HCT116 (cell line): ENCODE data around the gene CCK. TPM values are rescaled to one million over a fixed set of nuclear protein-coding genes. Genes with fewer than 3 reads are reported as not detected.

Source experiments
- ATAC-seq: fragments of 200-7000 bp; cut with Tn5 transposase; 2 replicates; pipeline ENCODE4 v1.9.1; 2020; ENCODE audit warnings: mild to moderate bottlenecking, moderate library complexity
- BruUV-seq: library from RNA; stranded (reverse); fragments of 400-500 nt; replicated peaks from 2 replicates; lab custom pipeline; 2021; lab: Mats Ljungman, UMichigan
- CTCF ChIA-PET: fragments of 300-600 bp; sonication (Branson Sonifier 250); formaldehyde crosslinking; loops from one replicate; lab custom pipeline; 2021; ENCODE audit warnings: antibody characterized with exemption; lab: Charles Lee
- POLR2A ChIA-PET: fragments of 300-600, 350-600 bp; sonication (Branson Sonifier 250); formaldehyde crosslinking; loops from one replicate; lab custom pipeline; 2021; ENCODE audit warnings: antibody characterized with exemption; lab: Charles Lee
- RAD21 ChIA-PET, 2 experiments: fragments of 300-600 bp; sonication (Branson Sonifier 250); formaldehyde crosslinking; loops; one replicate each; lab custom pipeline; 2023; ENCODE audit warnings: low total read pairs in 2 of 2; ENCODE audit not compliant: uncharacterized antibody in 2 of 2, unreplicated experiment in 2 of 2, low non-redundant PET in 1 of 2; lab: Charles Lee
- DNase-seq: peaks from one replicate; pipeline ENCODE4 v3.0.0-alpha.2; 2010; ENCODE audit warnings: low read depth, low spot score
- H2AFZ ChIP-seq: fragments of 200-600 bp; shearing (Covaris generic), sonication (generic); 2 replicates; pipeline ENCODE4 v1.6.1; 2017; ENCODE audit warnings: low read depth, mixed run types, mixed read lengths, antibody characterized with exemption, low read length; ENCODE audit not compliant: poor library complexity, severe bottlenecking
- H3K27ac ChIP-seq: 2 replicates; pipeline ENCODE4 v1.5.1; 2012; ENCODE audit warnings: low read depth, low read length
- H3K27me3 ChIP-seq: fragments of 200-600 bp; sonication (generic); 2 replicates; pipeline ENCODE4 v1.6.1; 2016; ENCODE audit warnings: mixed run types, low read length, mixed read lengths; ENCODE audit not compliant: insufficient read depth
- H3K36me3 ChIP-seq, 2 experiments: fragments of 200-500 bp in 1 of 2; fragments of 200-600 bp in 1 of 2; sonication (Bioruptor generic) in 1 of 2; sonication (generic) in 1 of 2; 2 replicates each; pipeline versions ENCODE4 v1.5.1 to v1.6.1; 2014 to 2016; ENCODE audit warnings: low read length in 2 of 2, inconsistent platforms in 1 of 2, mixed read lengths in 1 of 2, mixed run types in 1 of 2; ENCODE audit not compliant: insufficient read depth in 2 of 2, control insufficient read depth in 1 of 2
- H3K4me1 ChIP-seq, 2 experiments: fragments of 200-600 bp in 1 of 2; sonication (generic) in 1 of 2; 2 replicates each; pipeline versions ENCODE4 v1.5.1 to v1.6.1; 2012 to 2017; ENCODE audit warnings: low read length in 2 of 2, inconsistent platforms in 1 of 2, mild to moderate bottlenecking in 1 of 2, mixed read lengths in 1 of 2, mixed run types in 1 of 2, moderate library complexity in 1 of 2; ENCODE audit not compliant: insufficient read depth in 2 of 2, control insufficient read depth in 1 of 2
- H3K4me2 ChIP-seq: fragments of 200-600 bp; sonication (generic); 2 replicates; pipeline ENCODE4 v1.6.1; 2017; ENCODE audit warnings: mixed run types, low read length, mixed read lengths
- H3K4me3 ChIP-seq, 2 experiments: fragments of 200-600 bp in 1 of 2; sonication (generic) in 1 of 2; replicated peaks in 1 of 2; 2 replicates each; pipeline ENCODE4 v1.5.1; 2011 to 2016; ENCODE audit warnings: low read length in 2 of 2, control low read depth in 1 of 2, low read depth in 1 of 2, mild to moderate bottlenecking in 1 of 2, mixed read lengths in 1 of 2, mixed run types in 1 of 2
- H3K79me2 ChIP-seq: fragments of 200-600 bp; sonication (generic); 2 replicates; pipeline ENCODE4 v1.6.1; 2017; ENCODE audit warnings: mild to moderate bottlenecking, mixed run types, low read length, moderate library complexity, mixed read lengths; ENCODE audit not compliant: insufficient read depth
- H3K9ac ChIP-seq: fragments of 200-600 bp; sonication (generic); 2 replicates; pipeline ENCODE4 v1.6.1; 2016; ENCODE audit warnings: low read length, mixed read lengths
- H3K9me2 ChIP-seq: fragments of 200-600 bp; sonication (generic), shearing (Covaris generic); 2 replicates; pipeline ENCODE4 v1.6.1; 2017; ENCODE audit warnings: mixed run types, mild to moderate bottlenecking, moderate library complexity; ENCODE audit not compliant: insufficient read depth
- H3K9me3 ChIP-seq, 2 experiments: fragments of 200-500 bp in 1 of 2; fragments of 200-600 bp in 1 of 2; sonication (Bioruptor generic) in 1 of 2; sonication (generic) in 1 of 2; 2 replicates each; pipeline ENCODE4 v1.6.1; 2014 to 2017; ENCODE audit warnings: low read length in 2 of 2, mixed read lengths in 2 of 2, inconsistent platforms in 1 of 2, low read depth in 1 of 2, mild to moderate bottlenecking in 1 of 2, mixed run types in 1 of 2, moderate library complexity in 1 of 2; ENCODE audit not compliant: control insufficient read depth in 1 of 2, insufficient read depth in 1 of 2
- H4K20me1 ChIP-seq: fragments of 200-600 bp; sonication (generic), shearing (Covaris generic); 2 replicates; pipeline ENCODE4 v1.6.1; 2017; ENCODE audit warnings: mixed run types, mild to moderate bottlenecking, moderate library complexity; ENCODE audit not compliant: insufficient read depth
- ATF3 ChIP-seq: IDR thresholded peaks from 2 replicates; pipeline ENCODE4 v1.6.1; 2012
- CBX3 ChIP-seq: IDR thresholded peaks from 2 replicates; pipeline ENCODE4 v1.6.1; 2012; ENCODE audit warnings: low read depth
- CEBPB ChIP-seq: IDR thresholded peaks from 2 replicates; pipeline ENCODE4 v1.6.1; 2012; ENCODE audit warnings: low read depth
- CTCF ChIP-seq, 3 experiments: fragments of 200-600 bp in 1 of 3; sonication (generic) in 1 of 3; IDR thresholded peaks in 2 of 3; conservative IDR thresholded peaks in 1 of 3; 2 replicates each; pipeline ENCODE4 v1.5.1; 2012 to 2017; ENCODE audit warnings: low read depth in 2 of 3, low read length in 2 of 3, antibody characterized with exemption in 1 of 3, borderline replicate concordance in 1 of 3, control low read depth in 1 of 3, mild to moderate bottlenecking in 1 of 3, mixed read lengths in 1 of 3, mixed run types in 1 of 3, moderate library complexity in 1 of 3; ENCODE audit not compliant: insufficient read depth in 1 of 3
- EGR1 ChIP-seq: IDR thresholded peaks from 2 replicates; pipeline ENCODE4 v1.6.1; 2012; ENCODE audit warnings: low read depth
- EZH2 ChIP-seq: fragments of 200-600 bp; sonication (generic); IDR thresholded peaks from 2 replicates; pipeline ENCODE4 v1.6.1; 2017; ENCODE audit warnings: antibody characterized with exemption, mixed run types
- EZH2phosphoT487 ChIP-seq: fragments of 200-600 bp; IDR thresholded peaks from 2 replicates; pipeline ENCODE4 v1.6.1; 2018; ENCODE audit warnings: antibody characterized with exemption, borderline replicate concordance
- FOSL1 ChIP-seq: IDR thresholded peaks from 2 replicates; pipeline ENCODE4 v1.6.1; 2012; ENCODE audit warnings: low read depth
- MAX ChIP-seq: IDR thresholded peaks from 2 replicates; pipeline ENCODE4 v1.6.1; 2012
- POLR2A ChIP-seq: IDR thresholded peaks from 2 replicates; pipeline ENCODE4 v1.7.0; 2011; ENCODE audit warnings: borderline replicate concordance; ENCODE audit not compliant: insufficient read depth, insufficient read length; ENCODE audit errors: extremely low read depth
- POLR2AphosphoS5 ChIP-seq: IDR thresholded peaks from 2 replicates; pipeline ENCODE4 v1.6.1; 2011; ENCODE audit warnings: mild to moderate bottlenecking, low read depth, low read length, moderate library complexity
- RAD21 ChIP-seq: IDR thresholded peaks from 2 replicates; pipeline ENCODE4 v1.6.1; 2012; ENCODE audit warnings: low read depth, mild to moderate bottlenecking
- SIN3A ChIP-seq: IDR thresholded peaks from 2 replicates; pipeline ENCODE4 v1.6.1; 2012; ENCODE audit warnings: low read depth
- SP1 ChIP-seq: IDR thresholded peaks from 2 replicates; pipeline ENCODE4 v1.6.1; 2012; ENCODE audit warnings: low read depth
- SRF ChIP-seq: IDR thresholded peaks from 2 replicates; pipeline ENCODE4 v1.6.1; 2012; ENCODE audit warnings: low read depth
- TCF7L2 ChIP-seq: IDR thresholded peaks from 2 replicates; pipeline ENCODE4 v1.7.0; 2011; ENCODE audit warnings: borderline replicate concordance, inconsistent platforms; ENCODE audit not compliant: insufficient read depth, insufficient read length; ENCODE audit errors: extremely low read depth
- ZBTB33 ChIP-seq: IDR thresholded peaks from 2 replicates; pipeline ENCODE4 v1.6.1; 2011; ENCODE audit warnings: mild to moderate bottlenecking, low read length, moderate library complexity; ENCODE audit not compliant: insufficient replicate concordance; ENCODE audit errors: extremely low read depth
- ZFX ChIP-seq: fragments of 450-650 bp; IDR thresholded peaks from 2 replicates; pipeline ENCODE4 v1.6.1; 2017
- ZNF274 ChIP-seq: fragments of 200-500 bp; sonication (Bioruptor generic); IDR thresholded peaks from 2 replicates; pipeline ENCODE4 v1.6.1; 2014; ENCODE audit warnings: mild to moderate bottlenecking, low read depth, low read length, inconsistent platforms
- intact Hi-C: fragments of 100-400 bp; cut with micrococcal nuclease; formaldehyde crosslinking; loops from 2 replicates; pipeline ENCODE4 v1.10.0; 2022
- total RNA-seq: library from RNA; stranded (reverse); gene quantifications from one replicate; pipeline ENCODE4 v1.2.1, GENCODE V29; 2021; ENCODE audit not compliant: unreplicated experiment

CCK gene
- total RNA-seq, 1 experiment from 2014 or later = 0.32 TPM

DNA sequence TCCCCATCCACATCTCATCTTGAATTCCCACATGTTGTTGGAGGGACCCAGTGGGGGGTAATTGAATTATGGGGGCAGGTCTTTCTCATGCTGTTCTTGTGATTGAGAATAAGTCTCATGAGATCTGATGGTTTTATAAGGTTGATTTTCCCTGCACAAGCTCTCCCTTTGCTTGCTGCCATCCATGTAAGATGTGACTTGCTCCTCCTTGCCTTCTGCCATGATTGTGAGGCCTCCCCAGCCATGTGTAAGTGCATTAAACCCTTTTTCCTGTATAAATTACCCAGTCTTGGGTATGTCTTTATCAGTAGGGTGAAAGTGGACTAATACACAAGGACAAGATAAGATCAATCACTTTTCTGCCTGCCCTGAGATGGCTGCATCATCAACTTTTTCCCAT is 5.8 kb upstream of the CCK start:
- ATAC-seq (no peak), DNase-seq (no peak)
- no peaks in the 10 kb centered on the region for H3K4me1 ChIP-seq
- 0 out of 4 replicates have a peak, but pooled peaks cover 0 to 3% of the 10 kb centered on the region in 2 experiments for H3K9me3 ChIP-seq
- H3K36me3 ChIP-seq = no peaks in the 10 kb centered on the region
- ChIA-PET RAD21 (no interaction called here), POLR2A (no interaction called here), CTCF (no interaction called here)
- TF ChIP-seq EGR1 = no peak
- intact Hi-C loops = no loop called here
- no peak overlapping the region for H3K27ac ChIP-seq
- H3K79me2 ChIP-seq = no peaks in the 10 kb centered on the region
- H3K4me2 ChIP-seq = no peak overlapping the region
- no peaks in the 10 kb centered on the region for H3K27me3 ChIP-seq
- H3K4me3 ChIP-seq = no peak overlapping the region
- no peaks in the 10 kb centered on the region for H3K9me2 ChIP-seq
- no peak overlapping the region for H2AFZ ChIP-seq
- H3K9ac ChIP-seq = no peak overlapping the region
- BruUV-seq = no TSS peak
- no peaks in the 10 kb centered on the region for H4K20me1 ChIP-seq

DNA sequence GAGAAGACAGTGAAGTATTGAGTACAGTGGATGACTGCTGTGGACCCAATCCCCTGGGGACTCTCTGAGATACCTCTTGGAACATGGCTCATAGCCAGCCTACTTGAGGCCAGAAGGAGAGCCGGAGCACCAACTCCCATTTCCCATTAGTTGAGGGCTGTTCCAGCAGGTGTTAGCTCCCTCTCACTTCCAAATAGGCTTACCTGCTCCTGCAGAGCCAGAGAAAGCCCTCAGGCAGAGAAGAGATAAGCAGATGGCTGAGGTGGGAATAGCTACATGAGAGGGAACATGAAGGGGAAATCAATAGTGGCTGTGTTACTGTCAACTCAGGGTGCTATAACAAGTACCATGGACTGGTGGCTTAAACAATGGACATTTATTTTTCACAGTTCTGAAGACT is 4.6 kb upstream of the CCK start:
- BruUV-seq = no TSS peak
- no peak overlapping the region for H3K27ac ChIP-seq
- CTCF ChIA-PET = no interaction called here
- TF ChIP-seq ATF3 (no peak), CEBPB (no peak), ZNF274 (no peak), SP1 (no peak), ZFX (no peak), POLR2A (no peak), ZBTB33 (no peak), TCF7L2 (no peak), SRF (no peak), FOSL1 (no peak), EGR1 (no peak), EZH2 (no peak), EZH2phosphoT487 (no peak), SIN3A (no peak), POLR2AphosphoS5 (no peak), CBX3 (no peak), MAX (no peak), RAD21 (no peak), CTCF (IDR thresholded peaks at IDR 0.05 in 2 of 3, conservative IDR thresholded peaks at IDR 0.05 in 1 of 3; ENCODE audit: borderline replicate concordance in 1 of 3, insufficient read depth in 1 of 3, low read depth in 2 of 3, low read length in 2 of 3) (no peak)
- TF ChIP-seq, all 23 proteins: peak for 0
- ChIA-PET POLR2A (no interaction called here), RAD21 (no interaction called here)
- Histone ChIP-seq H3K9ac (no peak overlapping the region), H3K9me2 (no peaks in the 10 kb centered on the region), H3K4me3 (no peak overlapping the region), H3K27me3 (no peaks in the 10 kb centered on the region), H4K20me1 (no peaks in the 10 kb centered on the region), H2AFZ (no peak overlapping the region), H3K4me1 (no peaks in the 10 kb centered on the region), H3K4me2 (no peak overlapping the region), H3K79me2 (no peaks in the 10 kb centered on the region), H3K9me3 (0 out of 4 replicates have a peak, but pooled peaks cover 0 to 3% of the 10 kb centered on the region in 2 experiments), H3K36me3 (no peaks in the 10 kb centered on the region)
- intact Hi-C loops = no loop called here
- ATAC-seq (no peak), DNase-seq (no peak)
